Hematopoietic multipotent progenitor cell treated with erythropoietin and hydrocortisone succinate and interleukin-3 and kit ligand, for 8 days (in vitro differentiated cells): ENCODE results near the gene KCNJ1.

ENCODE experiments used
- DNase-seq: peaks from one replicate; pipeline ENCODE4 v3.0.0-alpha.2; 2015

The KCNJ1 gene

GRCh38 chr11:128901653-128902514, 34.8 kb upstream of the KCNJ1 start:
- no peak for DNase-seq

- DNase-seq: no peak
These were observed 33.4 kb upstream of the KCNJ1 start for GRCh38 chr11:128900468-128900867.

- DNase-seq: no peak
These were observed 31.7 kb upstream of the KCNJ1 start for GRCh38 chr11:128898580-128899344.

GRCh38 chr11:128897826-128898225, 30.7 kb upstream of the KCNJ1 start:
- no peak for DNase-seq

- no peak for DNase-seq
These were observed 29.3 kb upstream of the KCNJ1 start for GRCh38 chr11:128896356-128896755.

- no peak for DNase-seq
These were observed 28.4 kb upstream of the KCNJ1 start for GRCh38 chr11:128895526-128895925.

GRCh38 chr11:128894685-128895084, 27.6 kb upstream of the KCNJ1 start:
- peak; percentile 69 for DNase-seq

GRCh38 chr11:128894286-128894681, 27.2 kb upstream of the KCNJ1 start:
- DNase-seq: no peak

GRCh38 chr11:128893578-128894285, 26.6 kb upstream of the KCNJ1 start:
- DNase-seq: no peak

- DNase-seq: no peak
These were observed 25.9 kb upstream of the KCNJ1 start for GRCh38 chr11:128892866-128893565.

GRCh38 chr11:128891913-128892398, 24.9 kb upstream of the KCNJ1 start:
- DNase-seq: no peak

- no peak for DNase-seq
These were observed 23.7 kb upstream of the KCNJ1 start, which contains the start of gene KCNJ5 for GRCh38 chr11:128890543-128891368. Gene KCNJ5, plus strand, starts transcription at chr11:128891356. Its CDS starts 19,918 bp downstream, at chr11:128911274.

GRCh38 chr11:128890216-128890542, 23.1 kb upstream of the KCNJ1 start:
- DNase-seq: no peak

GRCh38 chr11:128889657-128890213, 22.6 kb upstream of the KCNJ1 start:
- DNase-seq: no peak

GRCh38 chr11:128888034-128888985, 21.2 kb upstream of the KCNJ1 start:
- DNase-seq: no peak

- peak; percentile 78 for DNase-seq
These were observed 19.5 kb upstream of the KCNJ1 start for GRCh38 chr11:128886406-128887124.

GRCh38 chr11:128884703-128885338, 17.7 kb upstream of the KCNJ1 start:
- DNase-seq: peak; percentile 71

- DNase-seq: no peak
These were observed 17.0 kb upstream of the KCNJ1 start for GRCh38 chr11:128884054-128884453.

GRCh38 chr11:128882451-128882850, 15.4 kb upstream of the KCNJ1 start:
- DNase-seq: no peak
